Right lobe of liver (tissue), 6 donors: ENCODE data around the gene ACOX3. TPM values are rescaled to one million over a fixed set of nuclear protein-coding genes. Genes with fewer than 3 reads are reported as not detected.

Experiments
- ATAC-seq, 4 donors: fragments of 200-7000 bp; cut with Tn5 transposase; one replicate each; pipeline ENCODE4 v1.9.1; 2020; ENCODE audit warnings: mild to moderate bottlenecking in 4 of 4, moderate library complexity in 4 of 4
- DNase-seq, 3 donors: peaks; one replicate each; pipeline ENCODE4 v3.0.0-alpha.2; 2020
- H3K27ac ChIP-seq, 3 donors: fragments of 200-600 bp; one replicate each; pipeline ENCODE4 v1.8.0; 2022
- H3K27me3 ChIP-seq, 2 donors: fragments of 200-600 bp; one replicate each; pipeline ENCODE4 v1.8.0; 2022
- H3K36me3 ChIP-seq, 4 donors: fragments of 200-600 bp; sonication (generic) in 1 of 4; one replicate each; pipeline versions ENCODE4 v1.5.1 to v1.8.0; 2017 to 2022; ENCODE audit warnings: control low read depth in 1 of 4
- H3K4me1 ChIP-seq, 4 donors: fragments of 200-600 bp; sonication (generic) in 1 of 4; one replicate each; pipeline versions ENCODE4 v1.5.1 to v1.8.0; 2017 to 2022; ENCODE audit warnings: control low read depth in 1 of 4
- H3K4me3 ChIP-seq, 3 donors: fragments of 200-600 bp; one replicate each; pipeline ENCODE4 v1.8.0; 2022
- H3K9me3 ChIP-seq, 4 donors: fragments of 200-600 bp; sonication (generic) in 1 of 4; one replicate each; pipeline versions ENCODE4 v1.5.1 to v1.8.0; 2017 to 2022; ENCODE audit warnings: control low read depth in 1 of 4
- CTCF ChIP-seq, 4 donors: fragments of 200-600 bp in 3 of 4; fragments of 450-650 bp in 1 of 4; IDR thresholded peaks; one replicate each; pipeline versions ENCODE4 v1.5.1 to v1.8.0; 2016 to 2022; ENCODE audit warnings: antibody characterized with exemption in 4 of 4, mild to moderate bottlenecking in 2 of 4
- POLR2A ChIP-seq: fragments of 450-650 bp; IDR thresholded peaks from one replicate; pipeline ENCODE4 v1.6.1; 2017; ENCODE audit warnings: antibody characterized with exemption, mild to moderate bottlenecking
- WGBS: methylation state at CpG from one replicate; pipeline ENCODE4 v1.1.6; 2018; ENCODE audit warnings: low coverage, low lambda C conversion rate; ENCODE audit not compliant: insufficient coverage; ENCODE audit errors: missing lambda C conversion rate; 5-methylcytosine and 5-hydroxymethylcytosine counted together
- intact Hi-C, 2 donors: fragments of 100-400 bp; cut with DNase I; formaldehyde crosslinking; loops; one replicate each; pipeline versions ENCODE4 v1.11.2 to v1.14.1; 2022
- total RNA-seq, 6 experiments: library from RNA; depleted of rRNA in 2 of 6; stranded (reverse); fragments of >200 nt in 2 of 6; fragmentation: NEBNext Ultra II Directional in 3 of 6; extraction: Animal tissue kit (Norgen Biotek cat#: 25700) in 3 of 6; gene quantifications; one replicate each; pipeline versions ENCODE4 v1.1.0 to v1.2.4, GENCODE V29; 2016 to 2023
- donor health status: DM: no; HTN: yes; CAD: no.
- donor health status: DM: no; HTN: no; CAD: no.
- donor health status: DM: no; HTN: no; CAD: no.
- donor health status: DM: no; HTN: yes; CAD: no.
- donor health status: DM: no; HTN: yes; CAD: no.

The ACOX3 gene
- total RNA-seq, 6 experiments from 2014 or later, result 18.5 to 36.9 (median 21.9) TPM

GRCh38 chr4:8385106-8385505, 55.4 kb downstream of the ACOX3 start:
- peak; percentile 21 to 63 (median 40) for ATAC-seq
- DNase-seq, result peak in 1 of 3 donors; percentile 61
- Histone ChIP-seq H3K36me3 (peaks cover 0 to 7% (median 0%) of the 10 kb centered on the region in 4 donors), H3K9me3 (no peaks in the 10 kb centered on the region), H3K27ac (no peak overlapping the region), H3K4me1 (peaks cover 0 to 3% (median 0%) of the 10 kb centered on the region in 4 donors), H3K4me3 (no peak overlapping the region), H3K27me3 (no peaks in the 10 kb centered on the region)
- 38% methylated on average over 7 of the region's 9 CpGs for WGBS
- TF ChIP-seq POLR2A (no peak), CTCF (IDR thresholded peaks at IDR 0.05) (no peak)
- intact Hi-C loops, result no loop called here

- no peak for ATAC-seq
- Histone ChIP-seq H3K36me3 (peaks cover 0 to 6% (median 0%) of the 10 kb centered on the region in 4 donors), H3K4me3 (no peak overlapping the region), H3K4me1 (peaks cover 0 to 3% (median 0%) of the 10 kb centered on the region in 4 donors), H3K9me3 (no peaks in the 10 kb centered on the region), H3K27me3 (no peaks in the 10 kb centered on the region), H3K27ac (no peak overlapping the region)
- whole genome bisulfite sequencing, result 93% methylated on average over 17 of the region's 26 CpGs
- TF ChIP-seq CTCF (IDR thresholded peaks at IDR 0.05) (no peak), POLR2A (no peak)
- intact Hi-C loops, result no loop called here
- DNase-seq, result peak in 1 of 3 donors; percentile 48
Observed at GRCh38 chr4:8384397-8385060, 56.0 kb downstream of the ACOX3 start.

GRCh38 chr4:8383451-8384160, 56.9 kb downstream of the ACOX3 start:
- DNase-seq, result peak in 1 of 3 donors; percentile 30
- no peak for ATAC-seq
- Histone ChIP-seq H3K4me3 (no peak overlapping the region), H3K36me3 (no peaks in the 10 kb centered on the region), H3K27ac (no peak overlapping the region), H3K4me1 (peaks cover 0 to 3% (median 0%) of the 10 kb centered on the region in 4 donors), H3K9me3 (no peaks in the 10 kb centered on the region), H3K27me3 (no peaks in the 10 kb centered on the region)
- 81% methylated on average over 7 of the region's 19 CpGs for WGBS
- intact Hi-C loops, result no loop called here
- TF ChIP-seq POLR2A (no peak), CTCF (IDR thresholded peaks at IDR 0.05) (no peak)

GRCh38 chr4:8383016-8383415, 57.5 kb downstream of the ACOX3 start:
- TF ChIP-seq POLR2A (no peak), CTCF (IDR thresholded peaks at IDR 0.05) (no peak)
- H3K27ac ChIP-seq, result no peak overlapping the region
- ATAC-seq, result no peak
- intact Hi-C loops, result no loop called here
- peak in 1 of 3 donors; percentile 40 for DNase-seq
- no peaks in the 10 kb centered on the region for H3K27me3 ChIP-seq
- H3K9me3 ChIP-seq, result no peaks in the 10 kb centered on the region
- no peaks in the 10 kb centered on the region for H3K36me3 ChIP-seq
- WGBS, result 83% methylated on average over 1 of the region's 14 CpGs
- H3K4me3 ChIP-seq, result no peak overlapping the region
- H3K4me1 ChIP-seq, result peaks cover 0 to 3% (median 0%) of the 10 kb centered on the region in 4 donors
